ENCODE results near the gene GRIK4.

- TF ChIP-seq CTCF (conservative IDR thresholded peaks at IDR 0.05; ENCODE audit: low read depth, low read length): no peak
- TF ChIP-seq SMC3 (IDR thresholded peaks at IDR 0.05; ENCODE audit: low read depth, low read length): no peak
- no peak for TF ChIP-seq FOS (IDR thresholded peaks at IDR 0.05; ENCODE audit: low read depth, low read length)
- TF ChIP-seq POLR2A (IDR thresholded peaks at IDR 0.05; ENCODE audit: low read depth, low read length): no peak
- no peak for TF ChIP-seq NFE2L2 (IDR thresholded peaks at IDR 0.05; ENCODE audit: low read depth, low read length)
- no peak for TF ChIP-seq RCOR1 (IDR thresholded peaks at IDR 0.05; ENCODE audit: insufficient replicate concordance, low read length)
- no peak for TF ChIP-seq MXI1 (IDR thresholded peaks at IDR 0.05; ENCODE audit: borderline replicate concordance, low read depth, low read length)
- no peak for TF ChIP-seq CEBPB (IDR thresholded peaks at IDR 0.05; ENCODE audit: low read depth, low read length)
- no peak for TF ChIP-seq RAD21 (IDR thresholded peaks at IDR 0.05; ENCODE audit: low read length)
- TF ChIP-seq USF2 (IDR thresholded peaks at IDR 0.05; ENCODE audit: low read depth, low read length): no peak
- no peak for TF ChIP-seq MAZ (IDR thresholded peaks at IDR 0.05; ENCODE audit: borderline replicate concordance, low read depth, low read length)
- no peak for TF ChIP-seq RFX5 (IDR thresholded peaks at IDR 0.05; ENCODE audit: low read depth, low read length)
- no peak for TF ChIP-seq ELK1 (IDR thresholded peaks at IDR 0.05; ENCODE audit: borderline replicate concordance, low read depth, low read length)
- TF ChIP-seq BHLHE40 (IDR thresholded peaks at IDR 0.05; ENCODE audit: low read depth, low read length): no peak
Measured at GRCh38 chr11:120841074-120841473, 329.5 kb downstream of the GRIK4 start.
